ENCODE results near the gene ABHD8. TPM values are rescaled to one million over a fixed set of nuclear protein-coding genes. Genes with fewer than 3 reads are reported as not detected.

Gene ABHD8
- total RNA-seq, 1 donor from 2014 or later, result 9.5 TPM

- peak; percentile 50 for DNase-seq
These were observed 29.7 kb upstream of the ABHD8 start for GRCh38 chr19:17332677-17333581.

DNA sequence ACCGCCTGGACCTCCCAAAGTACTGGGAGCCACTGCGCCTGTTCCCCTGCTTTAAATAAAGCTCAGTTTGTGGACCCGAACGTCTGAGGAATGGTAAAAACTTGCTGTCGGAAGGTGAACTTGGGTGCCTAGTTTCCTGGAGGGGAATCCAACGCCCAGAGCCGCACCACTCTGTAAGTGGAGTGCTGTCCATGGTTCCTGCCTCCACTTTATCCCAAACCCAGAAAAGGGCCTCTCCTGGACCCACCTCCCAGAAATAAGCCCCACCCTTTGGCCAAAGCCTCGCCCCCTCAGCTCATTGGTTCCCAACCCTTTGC, 29.1 kb upstream of the ABHD8 start:
- DNase-seq, result no peak

- no peak for DNase-seq
These were observed 27.9 kb upstream of the ABHD8 start for GRCh38 chr19:17331045-17331558.

DNA sequence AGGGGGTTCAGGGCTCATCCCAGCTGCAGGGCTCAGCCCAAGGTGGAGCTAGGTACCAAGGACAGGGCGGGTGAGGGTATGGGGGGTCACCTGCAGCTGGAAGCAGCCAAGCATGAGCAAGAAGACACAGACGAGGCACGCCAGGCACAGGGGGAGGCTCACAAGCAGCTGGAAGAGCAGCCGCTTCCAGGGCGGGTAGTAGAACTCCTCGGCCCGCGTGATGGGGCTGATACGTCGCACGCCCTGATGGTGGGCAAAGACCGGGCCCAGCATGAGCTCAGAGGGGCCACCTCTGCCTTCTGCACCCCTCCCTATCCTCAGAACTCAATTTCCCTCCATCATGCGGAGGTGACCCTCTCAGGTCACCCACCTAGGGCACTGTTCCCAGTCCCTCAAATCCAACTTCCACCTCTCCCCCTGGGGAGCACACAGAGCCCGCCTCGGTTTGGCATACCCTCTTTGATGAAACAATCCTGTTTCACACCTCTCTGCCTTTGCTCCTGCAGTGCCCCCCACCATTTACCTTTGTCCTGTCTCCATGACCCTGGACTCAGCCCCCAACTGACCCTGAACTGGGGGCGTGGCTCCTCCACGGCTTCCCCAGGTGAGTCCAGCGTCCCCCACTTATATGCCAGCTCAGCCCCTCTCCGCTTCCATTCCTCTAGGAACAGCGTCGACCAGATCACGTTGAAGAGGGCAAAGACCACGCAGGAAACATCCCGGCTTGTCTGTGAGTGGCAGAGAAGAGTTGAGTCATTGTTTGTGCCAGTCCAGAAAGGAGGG, 27.2 kb upstream of the ABHD8 start:
- no peak for DNase-seq

DNA sequence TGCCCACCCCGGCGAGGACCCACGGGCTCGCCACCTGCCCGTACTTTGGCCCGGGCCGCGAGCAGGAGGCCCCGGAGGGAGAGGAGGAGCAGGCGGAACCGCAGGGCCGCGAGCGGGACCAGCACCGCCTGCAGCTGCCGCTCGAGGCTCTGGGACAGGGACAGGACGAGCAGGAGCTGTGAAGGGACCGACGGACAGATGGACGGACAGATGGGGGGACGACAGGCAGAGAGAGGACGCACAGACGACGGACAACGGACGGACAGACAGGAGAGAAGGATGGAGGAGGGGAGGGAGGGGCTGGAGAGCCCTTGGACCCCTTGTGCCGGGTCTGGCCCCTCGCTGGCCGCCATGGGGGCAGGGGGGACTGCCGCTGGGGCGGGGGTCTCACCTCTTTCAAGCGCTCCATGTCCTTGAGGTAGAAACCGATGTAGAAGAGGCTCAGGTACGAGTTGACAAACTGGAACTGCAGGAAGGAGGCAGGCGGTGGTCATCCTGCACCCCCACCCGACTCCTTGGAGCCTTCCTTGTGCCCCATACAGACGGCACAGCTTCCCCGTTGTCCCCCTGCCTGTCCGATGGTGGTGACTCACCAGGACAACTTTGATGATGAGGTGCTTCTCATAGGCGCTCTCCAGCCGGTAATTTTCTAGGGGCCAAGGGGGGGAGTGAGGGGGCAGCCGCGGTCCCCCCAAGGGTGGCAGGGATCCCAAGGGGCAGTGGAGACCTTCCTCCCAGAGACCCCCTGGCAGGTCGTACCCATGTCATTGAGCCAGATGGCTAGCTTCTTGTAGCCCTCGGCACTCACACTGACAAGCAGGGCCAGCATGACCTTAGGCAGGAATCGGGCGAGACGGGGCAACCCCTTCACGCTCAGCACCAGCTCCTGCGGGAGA, 26.4 kb upstream of the ABHD8 start:
- no peak for DNase-seq

- DNase-seq, result no peak
These were observed 25.5 kb upstream of the ABHD8 start for GRCh38 chr19:17328517-17329365.

- no peak for DNase-seq
These were observed 24.7 kb upstream of the ABHD8 start for GRCh38 chr19:17327654-17328516.

- no peak for DNase-seq
These were observed 23.9 kb upstream of the ABHD8 start for GRCh38 chr19:17327068-17327653.

GRCh38 chr19:17326595-17326966, 23.4 kb upstream of the ABHD8 start:
- DNase-seq, result no peak

- no peak for DNase-seq
These were observed 22.8 kb upstream of the ABHD8 start for GRCh38 chr19:17325881-17326594.

DNA sequence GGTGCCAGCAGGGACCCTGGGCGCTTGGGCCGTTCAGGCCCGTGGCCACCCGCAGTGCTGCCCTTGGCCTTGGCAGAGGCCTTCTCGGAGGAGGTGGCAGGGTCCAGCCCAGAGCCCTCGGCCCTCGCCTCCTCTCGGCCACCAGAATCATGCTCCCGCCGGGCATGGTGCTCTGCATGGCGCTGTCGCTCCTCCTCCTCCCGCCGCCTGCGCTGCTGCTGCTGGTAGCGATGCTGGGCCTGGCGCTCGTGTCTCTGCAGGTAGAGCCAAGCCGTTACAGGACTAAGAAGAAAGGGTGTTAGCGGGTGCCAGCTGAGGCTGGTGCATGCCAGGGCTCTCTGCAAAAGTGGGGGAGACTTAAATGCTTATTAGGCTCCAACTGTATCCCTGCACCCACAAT, 21.9 kb upstream of the ABHD8 start:
- no peak for DNase-seq

- DNase-seq, result no peak
These were observed 21.3 kb upstream of the ABHD8 start for GRCh38 chr19:17324357-17325114.

- DNase-seq, result no peak
These were observed 20.7 kb upstream of the ABHD8 start for GRCh38 chr19:17323964-17324332.

- DNase-seq, result no peak
These were observed 20.2 kb upstream of the ABHD8 start for GRCh38 chr19:17323300-17323963.

DNA sequence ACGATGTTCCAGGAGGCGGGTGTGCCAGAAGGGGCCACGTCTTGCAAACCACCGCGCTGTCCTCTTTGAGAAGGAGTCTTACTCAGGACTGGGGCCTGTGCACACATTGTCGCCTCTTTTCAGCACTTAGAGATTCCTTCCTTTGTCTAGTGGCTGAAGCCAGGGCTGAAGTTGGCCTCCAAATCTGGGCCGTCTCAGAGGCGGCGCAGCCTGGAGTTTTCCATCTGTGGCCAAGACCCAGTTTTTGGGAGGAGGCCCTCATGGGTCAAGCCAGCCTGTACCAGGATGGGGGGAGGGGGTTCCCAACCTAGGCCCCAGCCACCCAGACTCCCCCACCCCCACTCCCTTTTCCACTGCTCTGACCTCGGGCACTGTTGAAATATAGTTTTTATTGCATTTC, 19.6 kb upstream of the ABHD8 start:
- no peak for DNase-seq

DNA sequence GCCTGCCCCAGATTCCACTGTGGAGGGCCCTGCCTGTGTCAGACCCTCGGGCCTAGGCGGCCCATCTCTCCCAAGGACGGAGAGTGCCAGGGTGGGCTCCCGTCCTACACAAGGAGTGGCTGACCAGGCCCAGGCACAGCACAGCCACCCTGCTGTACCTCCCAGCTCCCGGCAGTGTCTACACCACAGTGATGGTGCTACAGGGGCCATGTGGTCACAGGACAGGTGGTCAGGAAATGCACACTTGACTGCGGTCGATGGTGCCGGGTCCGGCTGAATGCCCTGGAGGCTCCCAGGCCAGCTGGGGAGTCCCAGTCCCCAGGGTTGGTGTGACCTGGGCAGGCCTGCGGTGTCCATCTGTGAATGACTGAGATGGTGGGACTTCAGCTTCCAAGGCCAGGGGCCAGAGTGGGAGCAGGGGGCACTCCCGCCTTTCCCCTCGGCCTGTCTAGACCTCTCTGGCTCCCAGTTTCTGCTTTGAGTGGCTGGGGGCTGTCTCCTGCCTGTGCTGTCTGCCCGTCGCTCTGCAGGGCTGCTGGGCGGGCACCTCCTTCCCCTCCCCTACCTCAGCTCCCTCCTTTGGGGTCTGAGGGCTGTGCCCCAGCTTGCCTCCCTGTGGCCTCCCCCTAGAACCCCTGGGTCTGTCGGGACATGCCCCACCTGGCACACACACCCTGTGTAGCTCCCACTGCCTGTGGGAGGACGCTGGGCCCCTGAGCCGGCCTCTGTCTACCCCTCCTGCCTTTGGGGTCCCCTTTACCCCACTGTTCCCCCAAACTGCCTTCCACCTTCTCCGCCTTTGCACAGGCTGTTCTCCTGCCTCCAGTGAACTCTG, 18.6 kb upstream of the ABHD8 start:
- DNase-seq, result no peak

DNA sequence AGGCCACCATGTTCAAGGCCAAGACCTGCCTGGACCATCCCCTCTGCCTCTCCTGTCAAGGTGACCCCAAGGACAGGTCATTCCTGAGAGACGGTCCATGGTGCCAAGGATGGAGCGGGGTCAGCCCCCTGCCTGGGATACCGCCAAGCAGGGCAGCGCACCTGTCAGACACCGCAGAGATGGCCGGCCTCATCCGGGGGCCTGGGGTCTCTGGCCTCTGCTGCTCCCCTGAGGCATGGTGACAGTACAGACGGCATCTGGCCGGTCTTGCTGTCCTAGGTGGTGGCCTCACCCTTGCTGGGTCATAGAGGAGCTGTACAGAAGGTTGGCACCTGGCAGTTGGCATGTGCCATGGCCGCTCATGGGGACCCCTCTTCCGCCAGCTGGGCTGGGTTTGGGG, 17.2 kb upstream of the ABHD8 start:
- no peak for DNase-seq
